ENCODE results near the gene ARHGEF10L. TPM values are rescaled to one million over a fixed set of nuclear protein-coding genes. Genes with fewer than 3 reads are reported as not detected.

ARHGEF10L gene
- total RNA-seq, 2 donors from 2014 or later: 81.4 to 93.1 TPM

DNA sequence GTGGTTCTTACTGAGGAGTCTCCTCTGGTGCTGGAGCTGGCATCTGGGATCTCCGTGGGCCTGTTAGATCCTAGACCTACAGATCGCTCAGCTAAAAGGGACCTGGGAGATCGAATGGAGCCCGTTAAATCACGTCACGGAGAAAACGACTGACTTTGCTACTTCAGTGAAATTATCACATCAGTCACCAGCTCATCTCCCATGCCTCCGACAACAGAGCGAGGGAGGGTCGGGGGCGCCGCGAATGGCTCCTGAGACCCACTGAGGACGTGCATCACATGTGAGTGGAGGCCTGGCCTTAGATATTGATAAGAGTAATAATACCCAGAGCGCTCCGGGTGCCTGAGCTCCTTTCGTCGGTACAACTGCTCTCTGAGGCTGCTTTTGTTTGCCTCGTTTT, 160.1 kb downstream of the ARHGEF10L start:
- Histone ChIP-seq H3K27ac (no peak overlapping the region), H3K27me3 (no peaks in the 10 kb centered on the region), H3K4me1 (no peaks in the 10 kb centered on the region), H3K9me3 (no peaks in the 10 kb centered on the region), H3K36me3 (replicated peaks in 1 of 2; ENCODE audit: insufficient read depth in 1 of 2, low read depth in 2 of 2) (peaks cover 0 to 16% of the 10 kb centered on the region in 2 donors), H3K4me3 (no peak overlapping the region)
- DNase-seq (no peak), ATAC-seq (no peak)
- 79 to 89% methylated on average over 18 to 19 of the region's 19 CpGs for WGBS, 2 donors
- TF ChIP-seq, protein P1, sequence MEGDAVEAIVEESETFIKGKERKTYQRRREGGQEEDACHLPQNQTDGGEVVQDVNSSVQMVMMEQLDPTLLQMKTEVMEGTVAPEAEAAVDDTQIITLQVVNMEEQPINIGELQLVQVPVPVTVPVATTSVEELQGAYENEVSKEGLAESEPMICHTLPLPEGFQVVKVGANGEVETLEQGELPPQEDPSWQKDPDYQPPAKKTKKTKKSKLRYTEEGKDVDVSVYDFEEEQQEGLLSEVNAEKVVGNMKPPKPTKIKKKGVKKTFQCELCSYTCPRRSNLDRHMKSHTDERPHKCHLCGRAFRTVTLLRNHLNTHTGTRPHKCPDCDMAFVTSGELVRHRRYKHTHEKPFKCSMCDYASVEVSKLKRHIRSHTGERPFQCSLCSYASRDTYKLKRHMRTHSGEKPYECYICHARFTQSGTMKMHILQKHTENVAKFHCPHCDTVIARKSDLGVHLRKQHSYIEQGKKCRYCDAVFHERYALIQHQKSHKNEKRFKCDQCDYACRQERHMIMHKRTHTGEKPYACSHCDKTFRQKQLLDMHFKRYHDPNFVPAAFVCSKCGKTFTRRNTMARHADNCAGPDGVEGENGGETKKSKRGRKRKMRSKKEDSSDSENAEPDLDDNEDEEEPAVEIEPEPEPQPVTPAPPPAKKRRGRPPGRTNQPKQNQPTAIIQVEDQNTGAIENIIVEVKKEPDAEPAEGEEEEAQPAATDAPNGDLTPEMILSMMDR (IDR thresholded peaks at IDR 0.05): no peak
- no peak for TF ChIP-seq POLR2A (IDR thresholded peaks at IDR 0.05)
- intact Hi-C loops (cut with DNase I): no loop called here

DNA sequence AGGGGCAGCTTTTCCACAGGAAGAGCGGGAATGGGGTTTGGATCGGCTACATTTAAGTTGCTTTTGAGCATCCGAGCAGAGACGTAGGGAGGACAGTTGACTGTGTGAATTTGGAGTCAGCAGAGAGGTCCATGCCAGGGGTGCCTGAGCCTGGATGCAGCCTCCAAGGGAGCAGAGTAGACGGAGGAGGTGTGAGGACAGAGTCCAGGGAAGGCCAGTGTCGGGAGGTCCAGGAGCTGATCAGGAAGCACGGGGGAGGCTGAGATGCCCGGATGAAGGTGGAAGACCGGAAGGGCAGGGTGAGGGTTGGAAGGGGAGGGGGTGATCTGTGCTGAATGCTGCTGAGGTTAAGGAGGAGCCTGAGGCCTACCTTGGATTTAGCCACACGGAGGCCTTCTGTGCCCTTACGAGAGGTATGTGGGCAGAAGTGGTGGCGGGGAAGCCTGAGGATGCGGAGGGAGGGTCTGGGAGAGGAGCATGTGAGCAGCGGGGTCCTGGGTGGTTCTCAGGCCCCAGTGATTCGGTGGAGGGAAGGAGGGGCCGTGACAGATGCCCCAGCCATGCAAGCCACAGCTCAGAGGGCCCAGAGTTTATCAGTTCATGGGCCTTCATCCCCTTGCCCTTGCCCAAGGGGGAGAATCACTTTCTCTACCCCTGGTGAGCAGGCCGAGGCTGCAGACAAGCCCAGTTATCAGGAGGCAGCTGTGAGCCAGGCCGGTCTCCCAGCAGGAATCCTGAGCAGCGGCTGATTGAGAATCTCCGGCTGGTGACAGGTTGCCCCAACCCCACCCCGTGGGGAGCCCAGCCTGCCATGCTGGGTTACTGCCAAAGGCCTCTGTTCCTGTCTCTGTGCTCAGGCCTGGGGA, 161.7 kb downstream of the ARHGEF10L start:
- intact Hi-C loops (cut with DNase I): no loop called here
- H3K4me1 ChIP-seq: no peaks in the 10 kb centered on the region
- no peak overlapping the region for H3K4me3 ChIP-seq
- H3K36me3 ChIP-seq (replicated peaks in 1 of 2; ENCODE audit: insufficient read depth in 1 of 2, low read depth in 2 of 2): peaks cover 0 to 10% of the 10 kb centered on the region in 2 donors
- H3K9me3 ChIP-seq: no peaks in the 10 kb centered on the region
- H3K27ac ChIP-seq: no peak overlapping the region
- no peak for DNase-seq
- ATAC-seq: no peak
- TF ChIP-seq POLR2A (IDR thresholded peaks at IDR 0.05): no peak
- TF ChIP-seq, protein P1 (IDR thresholded peaks at IDR 0.05): no peak
- no peaks in the 10 kb centered on the region for H3K27me3 ChIP-seq
- 75 to 79% methylated on average over 17 to 21 of the region's 21 CpGs for WGBS, 2 donors

DNA sequence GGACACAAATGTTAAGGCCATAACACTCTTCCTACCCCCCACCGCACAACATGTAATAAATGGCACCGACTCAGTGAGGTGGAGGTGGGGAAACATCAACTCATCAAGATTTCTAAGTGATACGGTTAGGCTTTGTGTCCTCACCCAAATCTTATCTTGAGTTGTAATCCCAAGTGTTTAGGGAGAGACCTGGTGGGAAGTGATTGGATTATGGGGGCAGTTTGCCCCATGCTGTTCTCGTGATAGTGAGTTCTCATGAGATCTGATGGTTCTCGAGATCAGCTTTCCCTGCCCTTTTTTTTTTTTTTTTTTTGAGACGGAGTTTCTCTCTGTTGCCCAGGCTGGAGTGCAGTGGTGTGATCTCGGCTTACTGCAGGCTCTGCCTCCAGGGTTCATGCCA, 164.7 kb downstream of the ARHGEF10L start:
- intact Hi-C loops (cut with DNase I): no loop called here
- TF ChIP-seq, protein P1 (IDR thresholded peaks at IDR 0.05): no peak
- no peak for TF ChIP-seq POLR2A (IDR thresholded peaks at IDR 0.05)
- 75% methylated on average over 7 of the region's 7 CpGs for WGBS, 2 donors

DNA sequence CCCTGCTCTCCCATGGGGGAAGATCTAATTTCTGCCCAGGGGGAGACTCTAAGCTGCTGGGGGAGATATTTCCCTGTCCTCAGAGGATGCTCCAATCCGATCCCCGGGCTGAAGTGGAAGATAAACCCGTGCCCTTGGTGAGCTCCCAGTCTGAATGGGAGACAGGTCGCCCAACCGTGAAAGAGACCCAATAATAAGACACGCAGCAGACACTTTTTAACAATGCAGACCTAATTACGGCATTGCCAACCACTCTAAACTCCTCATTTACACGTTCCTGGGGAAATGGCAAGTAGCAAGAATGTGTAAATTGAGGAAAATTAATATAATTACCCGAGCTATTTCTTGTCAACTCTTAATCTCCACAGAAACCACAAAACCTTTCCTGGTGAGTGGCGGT, 166.9 kb downstream of the ARHGEF10L start:
- DNase-seq (no peak), ATAC-seq (no peak)
- no peak for TF ChIP-seq POLR2A (IDR thresholded peaks at IDR 0.05)
- TF ChIP-seq, protein P1 (IDR thresholded peaks at IDR 0.05): no peak
- intact Hi-C loops (cut with DNase I): no loop called here
- WGBS, 2 donors: 58 to 69% methylated on average over 10 of the region's 10 CpGs
- H3K36me3 ChIP-seq (replicated peaks in 1 of 2; ENCODE audit: insufficient read depth in 1 of 2, low read depth in 2 of 2): no peaks in the 10 kb centered on the region
- H3K4me1 ChIP-seq: no peaks in the 10 kb centered on the region
- no peak overlapping the region for H3K4me3 ChIP-seq
- no peak overlapping the region for H3K27ac ChIP-seq
- no peaks in the 10 kb centered on the region for H3K27me3 ChIP-seq
- H3K9me3 ChIP-seq: no peaks in the 10 kb centered on the region

More for the DNA sequence above, 164.7 kb downstream of the ARHGEF10L start:
- Histone ChIP-seq H3K9me3 (no peaks in the 10 kb centered on the region), H3K4me3 (no peak overlapping the region), H3K4me1 (no peaks in the 10 kb centered on the region), H3K27me3 (no peaks in the 10 kb centered on the region), H3K36me3 (replicated peaks in 1 of 2; ENCODE audit: insufficient read depth in 1 of 2, low read depth in 2 of 2) (no peaks in the 10 kb centered on the region), H3K27ac (no peak overlapping the region)
- no peak for ATAC-seq
- no peak for DNase-seq

DNA sequence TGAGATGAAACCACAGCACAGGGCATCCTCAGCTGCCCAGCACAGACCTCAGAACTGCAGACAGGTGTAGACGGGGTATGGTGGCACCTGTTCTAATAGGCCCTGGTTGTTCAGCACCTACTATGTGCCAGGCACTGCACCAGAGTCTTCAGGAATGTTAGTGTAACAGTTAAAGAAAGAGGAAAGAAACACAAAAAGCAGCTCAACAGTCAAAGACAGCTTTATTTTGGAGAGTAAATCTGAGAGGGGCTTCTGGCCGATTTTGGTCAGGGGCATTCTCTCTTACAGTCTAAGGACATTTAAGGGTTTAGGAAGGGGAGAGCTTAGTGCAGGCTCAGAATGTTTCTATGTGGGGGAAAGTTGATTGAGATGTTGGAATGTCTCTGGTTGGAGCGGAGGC, 170.5 kb downstream of the ARHGEF10L start:
- WGBS, 2 donors: 66 to 72% methylated on average over 3 of the region's 3 CpGs
- Histone ChIP-seq H3K27ac (no peak overlapping the region), H3K9me3 (no peaks in the 10 kb centered on the region), H3K4me3 (no peak overlapping the region), H3K36me3 (replicated peaks in 1 of 2; ENCODE audit: insufficient read depth in 1 of 2, low read depth in 2 of 2) (no peaks in the 10 kb centered on the region), H3K4me1 (no peaks in the 10 kb centered on the region), H3K27me3 (no peaks in the 10 kb centered on the region)
- intact Hi-C loops (cut with DNase I): no loop called here
- no peak for TF ChIP-seq POLR2A (IDR thresholded peaks at IDR 0.05)
- TF ChIP-seq, protein P1 (IDR thresholded peaks at IDR 0.05): no peak
- ATAC-seq (no peak), DNase-seq (no peak)
